CD4-positive, alpha-beta T cell (primary cell): ENCODE measurements around the gene NHS. TPM values are rescaled to one million over a fixed set of nuclear protein-coding genes. Genes with fewer than 3 reads are reported as not detected.

Experiments
- ATAC-seq: fragments of 200-7000 bp; cut with Tn5 transposase; one replicate; pipeline ENCODE4 v1.10.0; 2022; ENCODE audit warnings: mild to moderate bottlenecking; ENCODE audit not compliant: poor library complexity
- CTCF ChIA-PET: fragments of 350-600 bp; sonication (Branson Sonifier 250); formaldehyde crosslinking; loops from one replicate; lab custom pipeline; 2021; ENCODE audit warnings: antibody characterized with exemption, inconsistent platforms; lab: Charles Lee
- POLR2A ChIA-PET: fragments of 350-600 bp; sonication (Branson Sonifier 250); formaldehyde crosslinking; loops from one replicate; lab custom pipeline; 2021; ENCODE audit warnings: antibody characterized with exemption, inconsistent platforms; lab: Charles Lee
- DNase-seq, 14 experiments: peaks; one replicate each; pipeline ENCODE4 v3.0.0-alpha.2; 2013 to 2020; ENCODE audit warnings: mixed read lengths in 2 of 14
- H3K27ac ChIP-seq, 2 donors: one replicate each; pipeline versions ENCODE4 v1.5.1 to v1.7.0; 2013; ENCODE audit warnings: low read length in 2 of 2, low read depth in 1 of 2, mild to moderate bottlenecking in 1 of 2
- H3K27me3 ChIP-seq, 2 experiments: 1 replicate in 1 of 2; 2 replicates in 1 of 2; pipeline versions ENCODE4 v1.6.1 to v1.7.0; 2013; ENCODE audit warnings: low read length in 2 of 2, control low read depth in 1 of 2, mild to moderate bottlenecking in 1 of 2, moderate library complexity in 1 of 2; ENCODE audit not compliant: insufficient read depth in 2 of 2, control insufficient read depth in 1 of 2
- H3K36me3 ChIP-seq: one replicate; pipeline ENCODE4 v1.6.1; 2013; ENCODE audit warnings: low read length, control low read depth; ENCODE audit not compliant: insufficient read depth
- H3K4me1 ChIP-seq: one replicate; pipeline ENCODE4 v1.6.1; 2013; ENCODE audit warnings: low read length, control low read depth; ENCODE audit not compliant: insufficient read depth
- H3K4me3 ChIP-seq: one replicate; pipeline ENCODE4 v1.5.1; 2013; ENCODE audit warnings: mild to moderate bottlenecking, low read length, moderate library complexity
- H3K9me3 ChIP-seq, 2 experiments: 1 replicate in 1 of 2; 2 replicates in 1 of 2; pipeline versions ENCODE4 v1.6.1 to v1.7.0; 2013; ENCODE audit warnings: low read length in 2 of 2, mild to moderate bottlenecking in 2 of 2, control low read depth in 1 of 2, moderate library complexity in 1 of 2; ENCODE audit not compliant: control insufficient read depth in 1 of 2, insufficient read depth in 1 of 2
- H3K27ac Mint-ChIP-seq: one replicate; pipeline ENCODE4 v1.8.0; 2020; ENCODE audit warnings: mixed read lengths
- H3K27me3 Mint-ChIP-seq: one replicate; pipeline ENCODE4 v1.8.0; 2021; ENCODE audit warnings: mixed read lengths
- H3K36me3 Mint-ChIP-seq: one replicate; pipeline ENCODE4 v1.8.0; 2021; ENCODE audit warnings: low read depth, mixed read lengths
- H3K4me1 Mint-ChIP-seq: one replicate; pipeline ENCODE4 v1.8.0; 2021; ENCODE audit warnings: low read depth, mixed read lengths
- H3K4me3 Mint-ChIP-seq: one replicate; pipeline ENCODE4 v1.8.0; 2020; ENCODE audit warnings: mild to moderate bottlenecking, mixed read lengths
- H3K9me3 Mint-ChIP-seq: one replicate; pipeline ENCODE4 v1.8.0; 2020; ENCODE audit warnings: mixed read lengths
- intact Hi-C, 2 experiments: fragments of 100-400 bp; cut with DNase I in 1 of 2; cut with micrococcal nuclease in 1 of 2; formaldehyde crosslinking; loops; one replicate each; pipeline versions ENCODE4 v1.15.1 to v1.9.0; 2023 to 2025; cut with DNase I, micrococcal nuclease
- total RNA-seq, 174 experiments: library from RNA in 2 of 174; stranded (reverse) in 2 of 174; gene quantifications; one replicate each; pipeline ENCODE4 v1.2.3 and lab custom pipeline; 2021 to 2026
- TF ChIP-seq, protein P1 (sequence below): fragments of 200-600 bp; IDR thresholded peaks from one replicate; pipeline ENCODE4 v1.8.0; 2022; ENCODE audit warnings: antibody characterized with exemption, mild to moderate bottlenecking

The NHS gene
- total RNA-seq, 2 experiments from 2014 or later = 0.36 to 0.53 TPM

DNA sequence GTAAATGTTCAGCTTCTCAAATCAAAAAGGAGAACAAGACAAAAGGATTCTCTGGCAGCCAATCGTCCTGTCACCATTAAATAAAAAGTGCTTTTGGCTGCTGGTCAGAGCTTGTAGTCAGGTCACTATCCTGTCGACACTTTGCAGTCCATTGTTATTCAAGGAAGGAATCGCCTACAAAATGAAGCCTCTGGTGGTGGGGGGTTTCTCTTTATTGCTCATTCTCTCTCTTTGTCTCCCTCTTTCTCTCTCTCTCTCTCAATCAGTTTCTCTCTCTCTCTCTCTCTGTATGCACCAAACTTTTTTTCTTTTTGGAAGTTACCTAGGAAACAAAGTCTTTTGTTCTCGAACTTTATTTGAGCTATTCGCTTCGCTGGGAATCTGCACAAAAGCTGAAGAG is 344.7 kb downstream of the NHS start:
- Histone ChIP-seq H3K36me3 (no peaks in the 10 kb centered on the region), H3K9me3 (no peaks in the 10 kb centered on the region), H3K27ac (no peak overlapping the region), H3K4me3 (no peak overlapping the region), H3K27me3 (peaks cover 0 to 2% of the 10 kb centered on the region in 2 experiments), H3K4me1 (no peaks in the 10 kb centered on the region)
- Mint-ChIP-seq H3K27me3 (no peaks in the 10 kb centered on the region), H3K9me3 (no peaks in the 10 kb centered on the region), H3K4me3 (no peak overlapping the region), H3K4me1 (no peaks in the 10 kb centered on the region), H3K27ac (no peak overlapping the region), H3K36me3 (no peaks in the 10 kb centered on the region)
- TF ChIP-seq, protein P1, sequence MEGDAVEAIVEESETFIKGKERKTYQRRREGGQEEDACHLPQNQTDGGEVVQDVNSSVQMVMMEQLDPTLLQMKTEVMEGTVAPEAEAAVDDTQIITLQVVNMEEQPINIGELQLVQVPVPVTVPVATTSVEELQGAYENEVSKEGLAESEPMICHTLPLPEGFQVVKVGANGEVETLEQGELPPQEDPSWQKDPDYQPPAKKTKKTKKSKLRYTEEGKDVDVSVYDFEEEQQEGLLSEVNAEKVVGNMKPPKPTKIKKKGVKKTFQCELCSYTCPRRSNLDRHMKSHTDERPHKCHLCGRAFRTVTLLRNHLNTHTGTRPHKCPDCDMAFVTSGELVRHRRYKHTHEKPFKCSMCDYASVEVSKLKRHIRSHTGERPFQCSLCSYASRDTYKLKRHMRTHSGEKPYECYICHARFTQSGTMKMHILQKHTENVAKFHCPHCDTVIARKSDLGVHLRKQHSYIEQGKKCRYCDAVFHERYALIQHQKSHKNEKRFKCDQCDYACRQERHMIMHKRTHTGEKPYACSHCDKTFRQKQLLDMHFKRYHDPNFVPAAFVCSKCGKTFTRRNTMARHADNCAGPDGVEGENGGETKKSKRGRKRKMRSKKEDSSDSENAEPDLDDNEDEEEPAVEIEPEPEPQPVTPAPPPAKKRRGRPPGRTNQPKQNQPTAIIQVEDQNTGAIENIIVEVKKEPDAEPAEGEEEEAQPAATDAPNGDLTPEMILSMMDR = no peak
- DNase-seq (no peak), ATAC-seq (no peak)
- intact Hi-C loops = loop anchor here in 1 of 2 experiments (10.0 kb wide), 1 partner anchor 765 kb away; no protein-coding TSS in a partner anchor
- ChIA-PET CTCF (no interaction called here), POLR2A (no interaction called here)

GRCh38 chrX:17721715-17722114 is 346.7 kb downstream of the NHS start:
- H3K27ac Mint-ChIP-seq = no peak overlapping the region
- no peaks in the 10 kb centered on the region for H3K9me3 Mint-ChIP-seq
- peaks cover 0 to 2% of the 10 kb centered on the region in 2 experiments for H3K27me3 ChIP-seq
- no peaks in the 10 kb centered on the region for H3K27me3 Mint-ChIP-seq
- H3K36me3 ChIP-seq = no peaks in the 10 kb centered on the region
- H3K4me1 ChIP-seq = no peaks in the 10 kb centered on the region
- H3K4me3 Mint-ChIP-seq = no peak overlapping the region
- no peak for ATAC-seq
- intact Hi-C loops = loop anchor here in 1 of 2 experiments (10.0 kb wide), 1 partner anchor 767 kb away; no protein-coding TSS in a partner anchor
- H3K9me3 ChIP-seq = no peaks in the 10 kb centered on the region
- CTCF ChIA-PET = no interaction called here
- no peak overlapping the region for H3K4me3 ChIP-seq
- no peak for DNase-seq
- H3K36me3 Mint-ChIP-seq = no peaks in the 10 kb centered on the region
- H3K27ac ChIP-seq = no peak overlapping the region
- TF ChIP-seq, protein P1 = no peak
- no peaks in the 10 kb centered on the region for H3K4me1 Mint-ChIP-seq
- POLR2A ChIA-PET = no interaction called here

DNA sequence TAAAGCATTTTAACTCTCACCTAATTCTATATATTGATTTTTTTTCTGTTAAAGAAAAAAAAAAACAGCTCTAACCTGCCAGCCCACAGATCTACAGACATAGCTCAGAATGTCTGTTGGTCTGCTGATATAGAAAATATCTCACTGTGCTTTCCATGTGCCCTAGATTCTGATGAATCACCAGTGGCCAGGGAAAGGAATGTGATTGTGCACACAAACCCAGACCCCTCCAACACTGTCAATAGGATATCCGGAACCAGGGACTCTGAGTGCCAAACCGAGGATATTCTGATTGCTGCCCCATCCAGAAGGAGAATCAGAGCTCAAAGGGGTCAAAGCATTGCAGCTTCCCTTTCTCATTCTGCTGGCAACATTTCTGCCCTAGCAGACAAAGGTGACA is 350.2 kb downstream of the NHS start:
- ChIA-PET CTCF (no interaction called here), POLR2A (no interaction called here)
- Histone ChIP-seq H3K27ac (no peak overlapping the region), H3K9me3 (no peaks in the 10 kb centered on the region), H3K4me1 (no peaks in the 10 kb centered on the region), H3K27me3 (no peaks in the 10 kb centered on the region), H3K4me3 (no peak overlapping the region), H3K36me3 (no peaks in the 10 kb centered on the region)
- no peaks in the 10 kb centered on the region for H3K4me1 Mint-ChIP-seq
- no peaks in the 10 kb centered on the region for H3K9me3 Mint-ChIP-seq
- H3K36me3 Mint-ChIP-seq = no peaks in the 10 kb centered on the region
- no peaks in the 10 kb centered on the region for H3K27me3 Mint-ChIP-seq
- ATAC-seq = no peak
- no peak for DNase-seq
- intact Hi-C loops = loop anchor here in 1 of 2 experiments (10.0 kb wide), 1 partner anchor 770 kb away; no protein-coding TSS in a partner anchor
- H3K27ac Mint-ChIP-seq = no peak overlapping the region
- TF ChIP-seq, protein P1 = no peak
- H3K4me3 Mint-ChIP-seq = no peak overlapping the region
